Measurements from ENCODE around the gene FUT3.
A peak's percentile ranks its signal among the peaks of the same experiment; 100 is the strongest.
"Not testable (repeated sequence)": the region's sequence is repeated elsewhere in the genome, so short reads cannot be mapped to it uniquely, and the experiment has no call there.

The FUT3 gene

DNA sequence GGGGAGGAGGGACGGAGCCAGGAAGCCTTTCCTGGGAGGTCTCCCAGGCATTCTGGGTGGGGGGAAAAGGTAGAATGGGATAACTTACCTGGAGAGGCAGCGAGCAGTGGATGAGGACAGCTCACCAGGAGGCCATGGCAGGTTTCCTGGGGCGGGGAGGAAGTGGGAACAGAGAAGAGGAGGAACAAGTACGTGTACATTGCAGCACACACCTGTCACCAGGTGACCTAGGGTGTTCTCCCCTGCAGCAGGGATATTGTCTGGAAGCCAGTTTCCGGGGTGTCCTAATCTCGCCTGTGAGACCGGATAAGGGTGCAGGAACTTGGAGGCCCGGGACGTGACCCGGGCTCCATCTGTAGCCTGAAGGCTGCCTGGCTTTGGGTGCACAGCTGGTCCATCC lies at the start of gene FUT3:
Gene FUT3 (minus strand): TSS at position 148 of the 400 bp plus-strand sequence.
- DNase-seq (ENCODE audit: low read depth) = no peak

- no peak for DNase-seq (ENCODE audit: low read depth)
These were observed 49.7 kb upstream of the FUT3 start for GRCh38 chr19:5900976-5901375.

DNA sequence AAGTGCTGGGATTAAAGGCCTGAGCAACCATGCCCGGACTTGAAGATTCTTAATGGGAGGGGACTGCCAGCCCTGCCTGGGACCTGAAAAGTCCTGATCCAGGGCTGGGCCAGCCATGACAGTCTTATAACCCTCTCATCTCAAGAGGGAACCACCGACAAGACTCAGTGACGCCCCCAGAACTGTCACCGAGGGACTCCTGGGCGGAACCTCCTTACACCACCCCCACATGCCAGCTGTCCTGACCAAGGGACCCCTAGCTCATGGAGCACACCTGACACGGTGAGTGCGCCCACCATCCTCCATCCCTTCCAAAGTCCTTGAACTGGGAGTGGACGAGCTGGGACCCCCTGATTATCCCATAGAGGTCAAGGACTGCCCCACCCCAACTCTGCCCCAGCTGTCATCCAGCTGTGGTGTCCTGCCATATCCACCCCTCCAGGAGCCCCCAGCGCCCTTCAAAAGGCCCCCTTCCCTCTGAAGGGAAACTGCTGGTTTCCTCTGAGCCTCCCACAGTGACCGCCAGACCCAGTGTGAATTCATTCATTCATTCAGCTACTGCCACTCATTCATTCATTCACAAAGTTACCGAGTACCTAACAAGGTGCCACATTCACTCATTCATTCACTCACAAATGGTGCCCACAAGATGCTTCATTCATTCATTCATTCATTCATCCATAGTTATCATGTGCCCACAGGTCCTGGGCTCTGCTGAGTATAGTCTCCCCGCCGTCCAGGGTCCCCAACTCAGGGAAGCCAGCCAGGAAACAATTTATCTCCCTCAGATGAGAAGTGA lies 48.7 kb upstream of the FUT3 start:
- no peak for DNase-seq (ENCODE audit: low read depth)

DNA sequence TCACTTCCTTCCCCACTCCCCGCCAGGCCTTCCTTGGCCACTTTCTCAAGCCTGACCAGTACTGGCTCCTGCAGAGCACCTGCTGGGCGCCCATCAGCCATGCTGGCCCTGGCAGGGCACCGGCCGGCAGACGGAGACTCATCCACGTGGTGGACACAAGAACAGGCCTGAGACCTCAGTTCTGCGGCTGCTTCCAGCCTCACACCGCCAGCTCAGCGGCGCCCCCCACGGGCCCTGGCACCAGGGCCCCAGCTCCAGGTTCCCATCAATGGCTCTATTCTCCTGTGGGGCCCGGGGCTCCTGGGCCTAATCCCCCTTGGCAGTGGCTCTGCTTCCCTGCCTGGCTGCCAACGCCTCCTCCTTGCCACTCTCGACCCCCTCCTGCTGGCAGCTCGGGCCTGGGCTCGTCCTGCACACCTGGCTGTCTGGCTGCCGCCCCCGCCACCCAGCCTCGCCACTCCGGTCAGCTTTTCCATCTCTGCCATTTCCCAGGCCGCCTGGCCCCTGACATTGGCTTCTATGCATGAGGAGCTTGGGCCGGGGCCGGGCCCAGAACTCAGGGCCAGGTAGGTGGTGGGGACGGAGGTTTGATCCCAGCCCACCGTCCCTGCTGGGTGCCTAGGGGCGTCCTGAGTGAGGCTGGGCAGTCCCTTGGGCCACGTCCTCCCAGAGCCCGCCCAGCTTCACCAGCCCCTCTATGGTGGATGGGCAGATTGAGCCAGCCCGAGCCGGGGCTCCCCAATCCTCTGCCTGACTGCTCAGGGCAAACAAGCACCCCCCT lies 46.1 kb upstream of the FUT3 start:
- no peak for DNase-seq (ENCODE audit: low read depth)

DNA sequence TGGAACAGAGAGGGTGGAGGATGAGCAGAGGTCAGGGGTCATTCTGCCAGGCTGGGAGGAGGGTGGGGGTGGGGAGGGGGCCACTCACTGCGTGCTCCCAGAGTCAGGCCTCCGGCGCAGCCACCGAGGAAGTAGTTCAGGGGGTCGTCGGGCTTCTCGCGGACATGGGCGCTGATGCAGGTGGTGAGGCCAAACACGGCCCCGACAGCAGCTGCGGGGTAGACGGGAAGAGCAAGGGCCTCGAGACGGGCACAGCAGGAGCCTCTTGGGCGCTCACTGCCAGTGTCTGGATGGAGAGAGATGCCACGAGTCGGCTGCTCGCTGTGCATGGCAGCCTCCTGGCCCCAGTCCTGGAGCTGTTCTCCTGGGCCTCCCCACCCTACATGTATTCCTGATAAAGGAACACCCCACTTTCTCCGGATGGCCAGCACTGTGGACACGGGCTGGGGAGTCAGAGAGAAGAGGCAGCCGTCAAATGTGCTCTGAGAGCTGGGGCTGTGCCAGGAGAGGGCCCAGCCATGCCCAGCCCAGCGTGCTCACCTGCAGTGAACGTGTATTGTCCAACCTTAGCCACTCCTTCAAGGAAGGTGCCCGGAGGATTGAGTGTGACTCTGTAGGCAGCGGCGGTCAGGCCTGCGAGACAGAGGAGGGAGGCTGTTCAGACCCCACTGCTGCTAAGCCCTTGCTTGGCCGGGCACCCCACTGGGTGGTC lies 45.3 kb upstream of the FUT3 start:
- no peak for DNase-seq (ENCODE audit: low read depth)

- no peak for DNase-seq (ENCODE audit: low read depth)
These were observed 44.6 kb upstream of the FUT3 start for GRCh38 chr19:5895890-5896289.

DNA sequence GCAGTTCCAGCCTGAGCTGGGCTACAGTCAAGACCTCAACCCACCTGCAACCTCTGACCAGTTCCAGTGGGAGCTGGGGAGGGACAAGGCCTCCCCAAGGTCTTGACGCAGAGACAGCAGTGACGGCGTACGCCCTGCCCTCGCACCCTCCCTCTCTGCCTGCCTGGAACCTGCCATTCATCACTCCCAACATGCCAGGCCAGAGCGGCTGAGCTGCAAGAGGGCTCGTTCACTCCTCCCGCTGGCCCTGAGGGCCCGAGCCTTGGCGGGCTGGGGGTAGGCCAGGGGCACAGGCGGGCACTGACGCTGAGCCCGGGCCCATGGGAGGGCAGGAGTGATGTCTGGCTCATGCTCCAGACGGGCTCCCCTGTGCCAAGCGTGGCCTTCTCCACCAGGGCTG lies 44.2 kb upstream of the FUT3 start:
- DNase-seq (ENCODE audit: low read depth) = no peak

- no peak for DNase-seq (ENCODE audit: low read depth)
These were observed 43.6 kb upstream of the FUT3 start for GRCh38 chr19:5894704-5895349.

GRCh38 chr19:5893907-5894703 lies 42.9 kb upstream of the FUT3 start:
- no peak for DNase-seq (ENCODE audit: low read depth)

DNA sequence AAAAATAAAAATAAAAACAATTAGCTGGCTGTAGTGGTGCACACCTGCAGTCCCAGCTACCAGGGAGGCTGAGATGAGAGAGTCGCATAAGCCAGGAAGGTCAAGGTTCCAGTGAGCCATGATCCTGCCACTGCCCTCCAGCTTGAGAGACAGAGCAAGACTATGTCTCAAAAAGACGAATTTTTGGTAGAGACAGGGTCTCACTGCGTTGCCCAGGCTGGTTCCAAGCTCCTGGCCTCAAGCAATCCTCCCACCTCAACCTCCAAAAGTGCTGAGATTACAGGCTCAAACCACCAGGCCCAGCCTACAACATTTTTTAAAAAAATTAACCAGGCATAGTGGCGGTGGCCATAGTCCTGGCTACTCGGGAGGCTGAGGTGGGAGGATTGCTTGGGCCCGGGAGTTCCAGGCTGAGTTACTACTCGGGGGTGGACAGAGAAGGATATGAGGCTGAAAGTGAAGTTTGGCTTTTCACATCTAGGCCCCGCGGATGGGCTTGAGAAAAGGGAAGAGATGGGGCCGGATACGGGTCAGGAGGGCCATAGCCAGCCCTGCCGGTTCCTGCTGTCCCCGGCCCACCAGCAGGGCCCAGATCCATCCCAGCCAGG lies 42.2 kb upstream of the FUT3 start:
- DNase-seq (ENCODE audit: low read depth) = no peak

DNA sequence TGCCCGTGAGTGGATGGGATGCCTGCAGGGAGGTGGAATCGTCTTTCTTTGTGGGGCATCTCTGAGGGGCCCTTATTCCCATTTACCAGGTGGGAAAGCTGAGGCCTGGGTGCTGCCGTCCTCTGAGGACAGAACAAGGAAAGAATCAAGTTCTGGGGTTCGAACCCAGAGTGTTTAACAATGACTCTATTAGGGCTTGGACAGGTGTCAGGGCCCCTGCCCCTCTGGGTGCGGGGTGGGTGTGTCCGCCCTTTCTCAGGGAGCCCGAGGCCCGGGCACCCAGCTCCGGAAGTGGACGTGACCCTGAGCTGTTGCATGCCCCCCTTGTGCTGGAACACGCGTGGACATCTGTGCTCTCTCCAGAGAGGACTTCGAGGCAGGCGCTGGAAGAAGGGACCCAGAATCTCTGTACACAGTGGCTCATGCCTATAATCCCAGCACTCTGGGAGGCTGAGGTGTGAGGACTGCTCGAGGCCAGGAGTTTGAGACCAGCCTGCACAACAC lies 41.6 kb upstream of the FUT3 start:
- DNase-seq (ENCODE audit: low read depth) = no peak

DNA sequence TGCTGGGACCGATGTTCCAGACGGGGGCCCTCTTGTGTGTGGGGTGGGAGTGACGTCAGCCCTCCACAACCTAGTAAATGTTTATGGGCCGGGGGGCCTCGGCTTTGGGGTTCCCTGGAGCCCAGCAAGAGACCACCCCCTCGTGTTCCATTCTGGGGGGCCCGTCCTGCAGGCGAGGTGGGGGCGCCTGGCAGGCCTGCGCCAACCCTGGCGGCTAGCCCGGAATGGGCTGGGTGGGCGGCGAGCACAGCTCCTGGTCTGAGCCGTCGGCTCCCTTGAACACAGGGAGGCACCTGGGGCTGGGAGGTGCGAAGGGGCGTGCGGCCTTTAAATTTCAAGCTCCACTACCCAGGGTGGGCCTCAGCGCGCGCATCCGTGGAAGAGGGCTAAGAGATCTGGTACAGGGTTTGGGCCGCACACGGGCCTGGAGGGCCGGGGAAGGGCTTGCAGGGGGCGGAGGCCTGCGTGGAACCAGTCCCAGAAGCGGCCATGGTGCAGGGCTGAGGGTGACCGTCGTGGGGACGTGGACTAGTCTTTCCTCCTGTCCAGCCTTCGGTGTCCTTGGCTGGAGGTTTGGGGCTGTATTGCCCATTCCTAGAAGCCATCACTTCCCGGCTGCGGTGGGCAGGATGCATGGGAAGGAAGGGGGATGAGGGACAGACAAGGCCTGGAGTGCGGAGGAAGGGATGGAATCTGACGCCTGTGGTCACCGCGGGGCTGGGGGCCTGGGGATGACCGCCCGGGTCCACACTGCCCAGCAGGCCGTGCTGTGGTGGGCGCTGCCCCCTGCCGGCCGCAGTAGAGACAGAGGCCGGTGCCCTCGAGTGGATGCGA lies 40.9 kb upstream of the FUT3 start:
- peak; percentile 63 for DNase-seq (ENCODE audit: low read depth)

- no peak for DNase-seq (ENCODE audit: low read depth)
These were observed 40.3 kb upstream of the FUT3 start for GRCh38 chr19:5891572-5891937.

- DNase-seq (ENCODE audit: low read depth) = no peak
These were observed 38.9 kb upstream of the FUT3 start for GRCh38 chr19:5890099-5890498.

GRCh38 chr19:5889288-5889971 lies 38.2 kb upstream of the FUT3 start:
- peak; percentile 81 for DNase-seq (ENCODE audit: low read depth)

DNA sequence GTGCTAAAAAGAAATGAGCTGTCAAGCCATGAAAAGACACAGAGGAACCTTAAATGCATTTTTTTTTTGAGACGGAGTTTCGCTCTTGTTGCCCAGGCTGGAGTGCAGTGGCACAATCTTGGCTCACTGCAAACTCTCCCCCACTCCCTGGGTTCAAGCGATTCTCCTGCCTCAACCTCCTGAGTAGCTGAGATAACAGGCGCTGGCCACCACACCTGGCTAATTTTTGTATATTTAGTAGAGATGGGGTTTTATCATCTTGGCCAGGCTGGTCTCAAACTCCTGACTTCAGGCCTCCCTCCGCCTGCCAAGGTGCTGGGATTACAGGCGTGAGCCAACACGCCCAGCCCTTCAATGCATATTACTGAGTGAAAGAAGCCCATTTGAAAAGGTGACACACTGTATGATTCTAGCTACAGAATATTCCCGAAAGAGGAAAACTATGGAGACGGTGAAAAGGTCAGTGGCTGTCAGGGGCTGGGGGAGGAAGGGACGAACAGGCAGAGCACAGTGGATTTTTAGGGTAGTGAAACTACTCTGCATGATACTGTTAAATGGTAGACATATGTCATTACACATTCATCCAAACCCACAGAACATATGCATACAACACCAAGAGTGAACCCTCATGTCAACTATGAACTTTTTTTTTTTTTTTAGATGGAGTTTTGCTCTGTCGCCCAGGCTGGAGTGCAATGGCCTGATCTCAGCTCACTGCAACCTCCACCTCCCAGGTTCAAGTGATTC lies 33.0 kb upstream of the FUT3 start:
- DNase-seq (ENCODE audit: low read depth) = not testable (repeated sequence)

- DNase-seq (ENCODE audit: low read depth) = not testable (repeated sequence)
These were observed 32.1 kb upstream of the FUT3 start for GRCh38 chr19:5883157-5883873.

DNA sequence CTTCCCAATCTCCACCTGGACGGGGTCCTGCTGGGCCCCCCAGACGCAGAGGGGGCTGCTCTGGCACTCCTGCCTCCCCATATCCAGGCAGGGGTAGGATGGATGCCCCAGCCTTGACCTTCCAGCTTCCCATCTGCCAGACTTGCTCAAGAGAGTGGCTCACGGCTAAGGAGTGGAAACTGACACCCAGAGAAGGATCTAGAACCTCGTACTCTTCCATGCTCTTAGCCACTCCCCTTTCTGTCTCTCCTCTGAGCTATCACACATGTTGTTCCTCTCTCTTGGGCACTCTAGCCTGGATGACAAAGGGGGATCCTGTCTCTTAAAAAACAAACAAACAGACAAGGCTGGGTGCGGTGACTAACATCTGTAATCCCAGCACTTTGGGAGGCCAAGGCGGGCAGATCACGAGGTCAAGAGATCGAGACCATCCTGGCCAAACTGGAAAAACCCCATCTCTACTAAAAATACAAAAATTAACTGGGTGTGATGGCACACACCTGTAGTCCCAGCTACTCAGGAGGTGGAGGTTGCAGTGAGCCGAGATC lies 31.2 kb upstream of the FUT3 start:
- DNase-seq (ENCODE audit: low read depth) = peak; percentile 28

Measured in EH (cell line).